ENCODE data around the gene FAM221A. TPM values are rescaled to one million over a fixed set of nuclear protein-coding genes. Genes with fewer than 3 reads are reported as not detected.

FAM221A gene
- 0.43 and 0.64 TPM in 2 replicates for total RNA-seq

- TF ChIP-seq CTCF (IDR thresholded peaks at IDR 0.05; ENCODE audit: insufficient read depth, low read depth, low read length), result peak; percentile 61
- DNase-seq (ENCODE audit: low read depth), result peak; percentile 54
- peak within 1 kb of the TSS; percentile 51 for H3K4me3 ChIP-seq (ENCODE audit: low read depth, low read length)
These were observed at the start of gene FAM221A for GRCh38 chr7:23679898-23680413. FAM221A (plus strand) TSS chr7:23680199; CDS start chr7:23680219, 20 bp downstream.

- no peak for TF ChIP-seq CTCF (IDR thresholded peaks at IDR 0.05; ENCODE audit: insufficient read depth, low read depth, low read length)
- H3K4me3 ChIP-seq (ENCODE audit: low read depth, low read length), result no peak overlapping the region
- no peak for DNase-seq (ENCODE audit: low read depth)
These were observed 46.6 kb upstream of the FAM221A start for GRCh38 chr7:23633417-23633816.

- H3K4me3 ChIP-seq (ENCODE audit: low read depth, low read length), result no peak overlapping the region
- no peak for DNase-seq (ENCODE audit: low read depth)
- no peak for TF ChIP-seq CTCF (IDR thresholded peaks at IDR 0.05; ENCODE audit: insufficient read depth, low read depth, low read length)
These were observed 34.2 kb upstream of the FAM221A start for GRCh38 chr7:23645822-23646221.

- H3K4me3 ChIP-seq (ENCODE audit: low read depth, low read length), result no peak overlapping the region
- DNase-seq (ENCODE audit: low read depth), result no peak
- TF ChIP-seq CTCF (IDR thresholded peaks at IDR 0.05; ENCODE audit: insufficient read depth, low read depth, low read length), result no peak
These were observed 26.1 kb upstream of the FAM221A start for GRCh38 chr7:23653942-23654341.

- no peak overlapping the region for H3K4me3 ChIP-seq (ENCODE audit: low read depth, low read length)
- peak; percentile 23 for DNase-seq (ENCODE audit: low read depth)
These were observed 25.5 kb upstream of the FAM221A start for GRCh38 chr7:23654508-23654907.

GRCh38 chr7:23655433-23655832, 24.6 kb upstream of the FAM221A start:
- H3K4me3 ChIP-seq (ENCODE audit: low read depth, low read length), result no peak overlapping the region
- no peak for DNase-seq (ENCODE audit: low read depth)
- TF ChIP-seq CTCF (IDR thresholded peaks at IDR 0.05; ENCODE audit: insufficient read depth, low read depth, low read length), result no peak

More at GRCh38 chr7:23654508-23654907, 25.5 kb upstream of the FAM221A start:
- TF ChIP-seq CTCF (IDR thresholded peaks at IDR 0.05; ENCODE audit: insufficient read depth, low read depth, low read length), result peak; percentile 41

GRCh38 chr7:23658831-23659427, 21.1 kb upstream of the FAM221A start:
- no peak for DNase-seq (ENCODE audit: low read depth)
- no peak overlapping the region for H3K4me3 ChIP-seq (ENCODE audit: low read depth, low read length)
- TF ChIP-seq CTCF (IDR thresholded peaks at IDR 0.05; ENCODE audit: insufficient read depth, low read depth, low read length), result no peak
